GM12878 (cell line): Measurements from ENCODE around the gene CHD6.

ENCODE experiments used
- CHD2 ChIP-seq: IDR thresholded peaks from 2 replicates; pipeline ENCODE4 v1.6.1; 2011; ENCODE audit warnings: low read depth, low read length, improper control_type of control experiment, borderline replicate concordance
- CTCF ChIP-seq, 3 experiments: IDR thresholded peaks in 2 of 3; conservative IDR thresholded peaks in 1 of 3; 2 replicates each; pipeline ENCODE4 v1.5.1; 2011; ENCODE audit warnings: low read depth in 3 of 3, low read length in 3 of 3, mild to moderate bottlenecking in 3 of 3, control low read depth in 2 of 3, moderate library complexity in 2 of 3, inconsistent platforms in 1 of 3, mixed read lengths in 1 of 3; ENCODE audit not compliant: control insufficient read depth in 2 of 3, insufficient read depth in 1 of 3; ENCODE audit errors: extremely low read depth in 1 of 3
- CUX1 ChIP-seq: IDR thresholded peaks from 2 replicates; pipeline ENCODE4 v1.6.1; 2012; ENCODE audit warnings: improper control_type of control experiment, low read depth, low read length; ENCODE audit not compliant: insufficient replicate concordance
- EGR1 ChIP-seq, 2 experiments: IDR thresholded peaks; 1 replicate in 1 of 2; 2 replicates in 1 of 2; pipeline ENCODE4 v1.6.1; 2011 to 2012; ENCODE audit warnings: low read depth in 2 of 2, low read length in 2 of 2, borderline replicate concordance in 1 of 2, mild to moderate bottlenecking in 1 of 2, moderate library complexity in 1 of 2
- ESRRA ChIP-seq: IDR thresholded peaks from 2 replicates; pipeline ENCODE4 v1.6.1; 2012; ENCODE audit warnings: mild to moderate bottlenecking, low read length, improper control_type of control experiment
- NBN ChIP-seq: fragments of 450-650 bp; IDR thresholded peaks from 2 replicates; pipeline ENCODE4 v1.6.1; 2016
- POLR2A ChIP-seq: IDR thresholded peaks from 2 replicates; pipeline ENCODE4 v1.6.1; 2011; ENCODE audit warnings: low read depth, mild to moderate bottlenecking, low read length
- RAD51 ChIP-seq: fragments of 450-650 bp; IDR thresholded peaks from 2 replicates; pipeline ENCODE4 v1.6.1; 2016; ENCODE audit warnings: moderate library complexity, mild to moderate bottlenecking, inconsistent platforms
- RB1 ChIP-seq: fragments of 450-650 bp; formaldehyde crosslinking; IDR thresholded peaks from 2 replicates; pipeline ENCODE4 v1.6.1; 2017; ENCODE audit warnings: mild to moderate bottlenecking, borderline replicate concordance
- RFX5 ChIP-seq: IDR thresholded peaks from 2 replicates; pipeline ENCODE4 v1.6.1; 2011; ENCODE audit warnings: low read depth, low read length, improper control_type of control experiment
- ZSCAN29 ChIP-seq: fragments of 450-650 bp; IDR thresholded peaks from 2 replicates; pipeline ENCODE4 v1.6.1; 2017; ENCODE audit warnings: mild to moderate bottlenecking, moderate library complexity
- ZZZ3 ChIP-seq: IDR thresholded peaks from 2 replicates; pipeline ENCODE4 v1.6.1; 2011; ENCODE audit warnings: low read depth; ENCODE audit not compliant: control insufficient read depth, insufficient read length

- no peak for TF ChIP-seq ZZZ3
- no peak for TF ChIP-seq ESRRA
- no peak for TF ChIP-seq RB1
- TF ChIP-seq RFX5: no peak
- no peak for TF ChIP-seq EGR1 (IDR thresholded peaks at IDR 0.05; ENCODE audit: borderline replicate concordance in 1 of 2, low read depth in 2 of 2, low read length in 2 of 2)
- no peak for TF ChIP-seq CTCF (IDR thresholded peaks at IDR 0.05 in 2 of 3, conservative IDR thresholded peaks at IDR 0.05 in 1 of 3; ENCODE audit: control insufficient read depth in 2 of 3, extremely low read depth in 1 of 3, insufficient read depth in 1 of 3, low read depth in 3 of 3, low read length in 3 of 3)
- TF ChIP-seq POLR2A: no peak
- TF ChIP-seq RAD51: no peak
- TF ChIP-seq ZSCAN29: no peak
- TF ChIP-seq CHD2: no peak
- no peak for TF ChIP-seq NBN
- no peak for TF ChIP-seq CUX1
Measured at GRCh38 chr20:41598719-41599118, 19.5 kb downstream of the CHD6 start.
